GM21576 (cell line): Measurements from ENCODE around the gene HIC1.

Source experiments
- ATAC-seq: cut with Tn5 transposase; IDR thresholded peaks from one replicate; pipeline ENCODE4 v1.9.1; 2021; ENCODE audit warnings: mild to moderate bottlenecking, moderate library complexity; ENCODE audit not compliant: unreplicated experiment

The HIC1 gene

GRCh38 chr17:2071455-2072281, 16.8 kb downstream of the HIC1 start:
- no peak for ATAC-seq

GRCh38 chr17:2074919-2075318, 20.0 kb downstream of the HIC1 start:
- no peak for ATAC-seq

GRCh38 chr17:2075336-2076086, 20.6 kb downstream of the HIC1 start:
- ATAC-seq = no peak

- ATAC-seq = no peak
These were observed 21.4 kb downstream of the HIC1 start for GRCh38 chr17:2076087-2076984.

- ATAC-seq = no peak
These were observed 22.1 kb downstream of the HIC1 start for GRCh38 chr17:2077040-2077439.

- ATAC-seq = no peak
These were observed 26.7 kb downstream of the HIC1 start for GRCh38 chr17:2081564-2081963.

- ATAC-seq = no peak
These were observed 27.3 kb downstream of the HIC1 start for GRCh38 chr17:2082003-2082781.

- ATAC-seq = peak; percentile 44
These were observed 28.7 kb downstream of the HIC1 start for GRCh38 chr17:2083613-2084035.

GRCh38 chr17:2084036-2084765, 29.3 kb downstream of the HIC1 start:
- ATAC-seq = no peak

- ATAC-seq = no peak
These were observed 30.1 kb downstream of the HIC1 start for GRCh38 chr17:2084766-2085647.

- no peak for ATAC-seq
These were observed 30.7 kb downstream of the HIC1 start for GRCh38 chr17:2085648-2085949.

GRCh38 chr17:2086306-2086705, 31.4 kb downstream of the HIC1 start:
- no peak for ATAC-seq

GRCh38 chr17:2087597-2088211, 32.8 kb downstream of the HIC1 start:
- ATAC-seq = peak; percentile 38

- ATAC-seq = peak; percentile 10
These were observed 34.1 kb downstream of the HIC1 start for GRCh38 chr17:2089021-2089422.

GRCh38 chr17:2090210-2090641, 35.3 kb downstream of the HIC1 start:
- ATAC-seq = no peak

- no peak for ATAC-seq
These were observed 36.1 kb downstream of the HIC1 start for GRCh38 chr17:2090804-2091534.

GRCh38 chr17:2092253-2092652, 37.4 kb downstream of the HIC1 start:
- no peak for ATAC-seq

- no peak for ATAC-seq
These were observed 38.4 kb downstream of the HIC1 start for GRCh38 chr17:2093349-2093748.
